TTC549 (cell line): ENCODE data around the gene ADGRF4.

Experiments used
- FAIRE-seq: peaks from 2 replicates; lab custom pipeline; 2012; peaks lifted over from hg19 to GRCh38; lab: Jason Lieb, UNC

Gene ADGRF4, protein sequence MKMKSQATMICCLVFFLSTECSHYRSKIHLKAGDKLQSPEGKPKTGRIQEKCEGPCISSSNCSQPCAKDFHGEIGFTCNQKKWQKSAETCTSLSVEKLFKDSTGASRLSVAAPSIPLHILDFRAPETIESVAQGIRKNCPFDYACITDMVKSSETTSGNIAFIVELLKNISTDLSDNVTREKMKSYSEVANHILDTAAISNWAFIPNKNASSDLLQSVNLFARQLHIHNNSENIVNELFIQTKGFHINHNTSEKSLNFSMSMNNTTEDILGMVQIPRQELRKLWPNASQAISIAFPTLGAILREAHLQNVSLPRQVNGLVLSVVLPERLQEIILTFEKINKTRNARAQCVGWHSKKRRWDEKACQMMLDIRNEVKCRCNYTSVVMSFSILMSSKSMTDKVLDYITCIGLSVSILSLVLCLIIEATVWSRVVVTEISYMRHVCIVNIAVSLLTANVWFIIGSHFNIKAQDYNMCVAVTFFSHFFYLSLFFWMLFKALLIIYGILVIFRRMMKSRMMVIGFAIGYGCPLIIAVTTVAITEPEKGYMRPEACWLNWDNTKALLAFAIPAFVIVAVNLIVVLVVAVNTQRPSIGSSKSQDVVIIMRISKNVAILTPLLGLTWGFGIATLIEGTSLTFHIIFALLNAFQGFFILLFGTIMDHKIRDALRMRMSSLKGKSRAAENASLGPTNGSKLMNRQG

DNA sequence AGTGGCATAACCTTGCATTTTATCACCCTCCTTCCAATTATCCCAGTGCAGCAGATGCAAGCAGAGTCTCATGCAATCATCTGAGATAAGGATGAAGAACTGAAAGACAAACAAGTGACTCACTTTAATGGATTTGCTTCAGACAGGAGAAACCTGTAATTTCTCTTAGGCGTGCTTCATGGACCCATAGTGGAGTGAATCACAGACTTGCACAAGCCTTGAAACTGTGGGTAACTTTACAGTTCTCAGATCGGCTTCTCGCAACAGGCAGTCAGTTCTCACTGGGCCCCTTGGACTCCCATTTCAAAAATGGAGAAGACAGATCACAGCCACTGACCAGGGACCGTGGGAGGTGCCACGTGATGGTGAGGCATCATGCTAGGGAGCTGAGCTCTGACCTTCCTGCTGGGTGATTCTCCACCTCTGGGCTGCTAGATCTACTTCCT lies at the start of gene ADGRF4:
ADGRF4 (plus strand) TSS at position 239 of the 446 bp plus-strand sequence. CDS start 8,666 bp downstream, outside the sequence.
- no peak for FAIRE-seq

DNA sequence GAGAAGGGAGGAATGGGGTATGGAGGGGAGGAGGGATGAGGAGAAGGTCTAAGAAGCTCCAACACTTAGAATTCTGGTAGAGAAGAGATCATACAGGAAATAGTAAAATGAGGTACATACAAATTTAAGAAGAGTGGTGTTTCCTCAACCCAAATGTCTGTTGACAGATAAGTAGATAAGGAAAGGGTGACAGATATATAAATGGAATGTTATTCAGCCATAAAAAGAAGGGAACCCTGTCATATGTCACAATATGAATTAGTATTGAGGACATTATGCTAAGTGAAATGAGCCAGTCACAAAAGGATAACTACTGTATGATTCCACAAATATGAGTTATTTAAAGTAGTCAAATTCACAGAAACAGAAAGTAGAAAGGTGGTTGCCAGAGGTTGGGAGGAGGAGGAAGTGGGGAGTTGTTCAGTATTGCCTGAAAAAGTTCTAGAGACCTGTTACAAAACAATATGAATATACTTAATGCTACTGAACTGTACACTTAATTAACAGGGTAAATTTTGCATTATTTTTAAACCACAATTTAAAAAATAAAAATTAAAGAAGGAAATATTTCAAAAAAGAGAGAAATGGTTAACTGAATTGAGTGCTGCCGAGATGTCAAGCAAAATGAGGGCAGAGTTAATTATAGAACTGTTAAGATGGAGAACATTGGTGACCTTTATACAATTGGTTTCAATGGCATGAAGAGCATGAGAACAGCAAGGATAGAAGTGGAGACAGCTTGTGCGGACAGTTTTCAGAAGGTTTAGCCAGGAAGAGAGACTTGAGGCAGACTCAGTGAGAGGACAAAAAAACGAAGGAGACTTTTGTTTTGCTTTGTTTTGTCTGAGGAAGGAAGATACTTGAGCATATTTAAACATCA lies 47.6 kb upstream of the ADGRF4 start:
- no peak for FAIRE-seq

DNA sequence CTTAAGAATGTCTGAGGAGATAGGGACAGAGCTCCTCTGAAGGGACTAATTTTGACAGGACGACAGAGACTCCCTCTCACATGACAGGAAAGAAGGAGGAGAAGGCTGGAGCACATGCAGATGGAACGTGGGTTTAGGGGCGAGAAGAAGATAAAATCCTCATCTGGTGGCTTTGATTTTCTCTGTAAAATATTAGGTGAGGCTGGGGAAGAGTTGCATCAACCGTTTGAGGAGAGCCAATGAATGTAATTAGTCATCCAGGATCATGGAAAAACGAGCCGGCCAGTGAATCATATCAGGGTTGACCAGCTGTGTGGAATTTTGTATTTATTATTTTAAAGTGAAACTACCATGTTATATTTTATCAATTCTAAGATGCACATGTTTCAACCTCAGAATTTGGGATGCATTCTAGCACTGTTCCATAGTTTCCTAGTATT lies 46.9 kb upstream of the ADGRF4 start:
- no peak for FAIRE-seq

DNA sequence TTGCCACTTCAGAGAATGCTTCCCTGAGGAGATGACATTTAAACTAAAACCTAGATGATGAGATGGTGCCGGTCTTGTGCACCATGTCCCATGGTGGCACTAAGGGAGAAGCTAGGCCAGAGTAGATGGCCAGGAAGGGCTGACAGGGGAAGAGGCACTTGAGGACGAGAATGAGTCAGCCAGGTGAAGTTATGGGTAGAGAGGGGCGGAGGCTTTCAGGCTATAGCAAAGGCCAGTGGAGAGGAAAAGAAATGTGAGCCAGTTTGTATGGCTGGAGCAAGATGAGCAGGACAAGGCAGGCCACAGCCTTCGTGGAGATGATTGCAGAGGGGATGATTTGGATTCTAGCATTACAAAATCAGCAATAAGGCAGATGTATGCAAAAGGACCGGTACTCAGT lies 44.7 kb upstream of the ADGRF4 start:
- no peak for FAIRE-seq

DNA sequence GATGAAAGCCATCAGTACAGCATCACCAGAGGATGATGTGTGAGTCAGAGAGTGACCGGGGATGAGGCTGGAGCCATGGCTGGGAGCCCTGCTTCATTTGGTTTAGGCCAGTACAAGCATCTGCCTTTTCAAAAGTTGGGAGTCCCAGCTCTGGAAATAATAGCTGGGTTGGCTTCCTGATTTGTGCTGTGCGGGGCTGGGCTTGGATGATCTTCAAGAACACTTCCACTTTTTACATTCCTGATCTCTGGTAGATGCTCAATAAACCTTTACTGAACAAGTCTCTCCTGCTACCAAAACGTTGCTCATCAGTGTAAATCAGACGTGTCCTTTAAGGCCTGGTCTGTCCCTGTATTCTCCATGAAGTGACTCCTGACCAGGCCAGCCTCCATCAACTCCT lies 44.1 kb upstream of the ADGRF4 start:
- no peak for FAIRE-seq

DNA sequence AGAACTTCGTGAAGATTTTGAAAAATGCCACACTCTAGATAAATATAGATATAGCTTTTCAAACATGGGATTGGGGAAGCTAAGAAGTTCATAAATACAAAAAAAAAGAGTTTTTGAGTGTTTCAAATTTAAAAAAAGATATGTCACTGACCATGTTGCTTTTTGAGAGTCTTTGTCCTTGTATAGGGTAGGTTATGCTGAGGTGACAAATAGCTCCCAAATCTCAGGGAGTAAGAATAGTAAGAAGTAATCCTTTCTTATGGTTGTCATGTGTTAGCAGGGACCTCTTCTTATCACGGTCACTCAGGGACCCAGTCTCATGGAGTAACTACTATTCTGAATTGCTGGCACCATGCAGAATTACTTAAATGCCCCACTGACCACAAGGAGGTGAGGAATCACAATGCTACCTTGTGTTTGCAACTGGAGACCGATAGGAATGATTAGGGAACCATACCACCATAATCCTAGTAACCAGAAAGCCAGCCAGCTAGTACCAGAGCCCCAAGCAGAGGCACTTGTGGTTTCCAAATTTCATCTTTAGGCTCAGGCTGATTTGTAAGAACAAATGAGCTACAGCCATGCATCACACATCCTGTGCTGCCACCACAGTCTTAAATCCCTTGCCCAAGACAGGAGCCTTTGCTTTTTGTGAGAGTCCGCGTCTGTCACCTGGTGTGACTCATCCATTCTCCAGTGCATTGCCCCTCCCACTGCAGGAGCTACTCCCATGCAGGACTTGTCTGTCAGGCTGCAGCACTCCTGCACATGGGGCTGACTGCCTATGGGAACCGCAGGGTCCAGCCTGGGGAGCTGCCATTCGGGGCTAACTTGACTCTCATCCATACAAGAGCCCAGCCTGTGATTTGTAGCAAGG lies 42.4 kb upstream of the ADGRF4 start:
- no peak for FAIRE-seq

DNA sequence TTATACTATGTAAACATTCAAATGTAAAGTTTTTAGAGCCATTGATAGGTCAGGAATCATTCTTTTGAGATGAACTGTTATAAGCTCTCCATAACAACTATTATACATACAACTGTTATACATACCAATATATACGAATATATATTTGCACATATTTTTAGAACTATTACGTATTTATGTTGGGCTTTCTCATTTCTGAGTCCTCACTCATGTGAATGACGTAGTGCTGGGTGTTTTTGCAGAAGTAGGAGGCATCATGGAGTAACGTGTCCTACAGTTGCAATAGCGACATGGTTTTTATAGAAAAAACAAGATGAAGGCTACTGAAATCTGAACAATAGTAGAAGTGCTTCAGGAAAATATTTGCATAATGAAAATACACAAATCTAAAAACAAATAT lies 36.4 kb upstream of the ADGRF4 start:
- FAIRE-seq, result no peak

DNA sequence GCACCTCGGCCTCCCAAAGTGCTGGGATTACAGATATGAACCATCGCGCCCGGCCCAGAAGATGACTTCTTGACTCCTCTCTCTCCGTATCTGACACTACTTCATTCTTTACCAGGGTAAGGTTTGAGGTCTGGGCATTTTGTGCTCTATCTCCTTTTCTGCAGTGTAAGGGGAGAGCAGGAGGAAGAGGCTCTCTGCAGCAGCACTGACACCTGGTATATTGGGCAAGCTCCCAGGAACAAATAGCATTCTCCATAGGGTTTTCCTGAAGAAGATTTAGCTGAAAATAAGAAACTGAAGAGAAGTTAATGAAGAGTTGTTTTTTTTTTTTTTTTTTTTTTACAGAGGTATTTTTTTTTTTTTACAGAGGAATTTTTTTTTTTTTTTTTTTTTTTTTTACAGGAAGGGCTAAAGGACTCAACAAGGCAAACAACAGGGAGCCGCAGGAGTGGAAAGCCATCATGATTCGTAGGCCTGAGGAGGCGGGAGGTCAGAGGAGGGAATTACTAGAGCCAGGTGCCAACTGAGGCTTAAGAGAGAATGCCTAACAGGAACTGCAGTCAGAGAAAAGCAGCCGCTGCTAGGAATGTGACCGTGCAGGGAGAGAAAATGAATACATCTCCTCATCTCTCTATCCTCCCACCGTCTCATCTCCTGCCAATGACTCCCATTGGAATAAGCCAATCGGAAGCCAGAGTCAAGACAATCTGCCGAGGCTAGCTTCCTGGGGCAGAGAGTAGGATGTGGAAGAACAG lies 34.7 kb upstream of the ADGRF4 start:
- no peak for FAIRE-seq

DNA sequence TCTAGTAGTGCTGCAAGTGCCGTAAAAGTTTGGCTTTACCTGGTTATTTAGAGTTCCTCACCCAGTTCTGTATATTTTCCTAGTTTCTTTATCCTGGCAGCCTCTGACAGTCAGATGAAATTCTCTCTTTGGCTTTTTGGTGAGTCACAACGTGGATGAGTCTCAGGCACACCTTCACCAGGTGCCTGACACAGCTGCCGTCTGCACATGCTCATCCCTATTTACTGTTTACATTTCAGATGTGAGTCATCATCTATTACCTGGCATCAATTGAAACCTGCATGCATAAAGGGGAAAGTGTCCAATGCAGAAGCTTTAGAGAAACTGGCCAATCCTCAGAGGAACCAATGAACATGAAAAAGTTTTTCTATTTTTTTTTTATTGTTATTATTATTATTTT lies 33.3 kb upstream of the ADGRF4 start:
- FAIRE-seq, result no peak

DNA sequence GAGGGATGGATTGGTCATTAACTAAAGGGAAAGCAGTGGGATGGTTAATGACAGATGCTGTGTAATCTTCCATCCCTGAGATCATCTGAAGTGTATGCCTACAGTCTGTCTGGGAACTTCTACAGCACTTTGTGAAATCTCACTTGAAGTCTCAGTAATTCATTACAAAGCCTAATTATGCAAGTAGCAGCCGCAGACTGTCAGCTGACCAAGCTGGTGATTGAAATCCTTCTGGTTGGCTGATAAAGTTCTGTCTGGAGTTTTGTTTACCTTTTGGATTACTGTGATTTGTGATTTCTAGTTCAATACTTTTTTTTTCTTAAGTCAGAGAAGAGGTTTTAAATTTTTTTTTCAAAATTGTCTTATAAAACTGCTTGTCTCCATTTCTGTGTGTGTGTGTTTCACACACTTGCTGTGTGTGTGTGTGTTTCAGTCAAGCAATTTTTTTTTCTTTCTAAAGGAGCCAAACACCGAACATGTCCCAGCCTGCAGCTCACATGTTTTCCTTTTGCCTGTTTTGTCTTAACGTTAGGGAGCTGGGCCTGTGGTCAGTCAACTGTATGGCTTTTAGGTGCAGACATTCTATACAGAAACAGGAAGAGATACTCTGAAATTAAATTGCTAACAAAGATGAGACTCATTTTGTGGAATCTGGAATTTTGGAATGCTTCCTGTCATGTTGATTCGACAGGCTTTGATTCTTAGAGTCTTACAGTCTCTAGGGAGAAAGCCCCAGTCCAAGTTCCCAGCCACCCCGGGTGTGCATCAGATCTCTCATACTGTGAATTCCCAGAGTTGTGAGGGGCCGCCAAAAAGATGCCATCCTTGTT lies 28.5 kb upstream of the ADGRF4 start:
- no peak for FAIRE-seq

DNA sequence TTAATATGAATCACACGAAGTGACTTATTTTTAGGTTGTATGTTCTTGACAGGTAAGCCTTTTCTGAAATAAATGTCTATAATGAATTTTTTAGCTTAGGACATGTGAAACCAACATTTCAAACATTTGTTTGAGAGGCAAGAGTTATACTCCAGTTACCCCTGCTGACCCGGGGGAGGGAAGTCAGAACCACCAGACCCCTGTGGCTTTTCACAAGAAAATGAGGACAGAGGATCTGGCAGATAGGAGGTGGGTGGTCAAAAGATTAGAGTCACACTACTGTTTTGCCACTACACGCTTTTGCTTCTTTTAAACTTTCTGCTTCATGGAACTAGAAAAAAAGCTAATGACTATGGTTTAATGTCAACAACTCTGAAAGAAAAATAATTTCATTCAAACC lies 27.5 kb upstream of the ADGRF4 start:
- no peak for FAIRE-seq

DNA sequence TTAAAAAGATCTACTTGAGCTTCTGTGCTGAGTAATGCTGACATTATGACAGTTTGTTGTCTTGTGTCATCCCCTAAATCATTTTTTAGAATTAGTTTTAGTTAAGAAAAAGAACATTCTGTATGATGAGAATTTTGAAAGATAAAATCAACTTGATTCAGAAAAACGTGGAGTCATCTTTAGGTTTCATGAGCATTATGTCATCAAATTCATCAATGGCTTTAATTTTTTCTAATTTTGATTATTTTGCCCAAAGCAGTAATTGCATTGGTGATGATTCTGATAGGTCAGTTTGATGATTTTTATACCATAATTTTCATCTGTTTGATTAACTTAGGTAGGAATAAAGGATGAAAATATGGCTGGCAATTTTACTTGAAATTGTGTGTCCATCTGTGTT lies 26.6 kb upstream of the ADGRF4 start:
- no peak for FAIRE-seq

DNA sequence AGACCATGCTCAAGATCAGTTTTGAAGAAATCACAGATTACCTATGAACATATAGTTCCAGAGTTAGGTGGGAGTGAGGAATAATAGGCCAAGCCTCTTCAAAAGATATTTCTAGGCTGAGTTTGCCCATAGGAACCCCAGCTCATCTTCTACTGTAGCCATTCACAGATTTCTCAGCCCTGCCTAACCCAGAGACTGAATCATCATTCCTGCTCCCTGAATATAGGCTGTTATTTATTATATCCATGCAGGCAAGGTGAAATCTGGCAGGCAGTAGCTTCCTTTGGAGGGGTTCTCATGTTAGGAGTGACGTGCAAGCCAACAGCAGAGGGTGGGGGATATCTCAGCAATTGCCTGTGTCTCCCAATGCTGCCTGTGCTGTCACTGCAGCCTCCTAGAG lies 25.6 kb upstream of the ADGRF4 start:
- no peak for FAIRE-seq

DNA sequence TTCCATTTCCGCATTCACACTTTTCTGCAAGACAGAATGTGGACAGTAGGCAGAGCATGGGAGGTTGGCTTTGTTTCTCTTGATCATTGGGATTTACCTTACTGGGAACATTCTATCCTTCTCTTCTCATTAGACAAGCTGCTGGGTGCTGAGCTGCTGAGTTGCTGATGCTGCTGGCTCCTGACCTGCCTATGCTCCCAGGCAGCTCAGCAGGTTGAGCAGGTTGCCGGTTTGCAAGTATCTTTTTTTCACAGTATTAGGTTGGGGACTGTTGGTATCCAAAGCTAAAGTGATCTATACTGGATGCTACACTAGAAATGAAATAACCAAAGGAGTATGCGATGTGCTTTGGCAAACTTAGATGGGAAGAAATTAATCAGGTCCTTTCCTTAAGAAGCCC lies 23.7 kb upstream of the ADGRF4 start:
- FAIRE-seq, result no peak

DNA sequence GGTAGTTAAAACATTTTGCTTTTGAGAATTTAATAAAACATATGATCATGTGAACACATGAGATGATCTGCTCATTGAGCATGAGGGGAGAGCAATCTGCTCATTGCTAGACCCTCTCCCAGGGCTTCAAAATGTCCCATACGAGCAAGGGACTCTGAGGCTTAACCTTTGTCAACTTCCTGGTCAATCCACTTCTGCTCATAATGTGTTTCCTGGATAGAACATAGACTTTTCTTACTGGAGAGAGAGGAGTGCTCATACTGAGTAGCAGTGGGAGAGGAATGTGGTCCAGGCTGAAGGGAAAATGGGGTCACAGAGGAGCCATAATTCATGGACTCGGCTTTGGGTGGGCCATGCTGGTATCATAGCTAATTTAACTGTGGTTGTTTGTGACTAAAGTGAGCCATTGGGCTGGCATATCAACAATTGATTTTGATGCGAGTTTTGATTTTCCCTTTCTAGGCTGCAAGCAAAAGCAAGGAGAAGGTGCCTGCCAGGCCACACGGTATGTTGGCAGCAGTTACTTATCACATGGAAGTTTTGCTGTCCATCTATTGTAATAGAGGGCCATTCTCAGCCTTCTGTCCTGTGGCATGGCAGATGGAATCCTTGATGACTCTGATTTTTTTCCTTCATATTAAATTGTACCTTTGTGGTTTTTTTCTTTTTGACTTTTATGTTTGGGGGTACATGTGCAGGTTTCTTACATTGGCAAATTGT lies 20.8 kb upstream of the ADGRF4 start:
- no peak for FAIRE-seq

DNA sequence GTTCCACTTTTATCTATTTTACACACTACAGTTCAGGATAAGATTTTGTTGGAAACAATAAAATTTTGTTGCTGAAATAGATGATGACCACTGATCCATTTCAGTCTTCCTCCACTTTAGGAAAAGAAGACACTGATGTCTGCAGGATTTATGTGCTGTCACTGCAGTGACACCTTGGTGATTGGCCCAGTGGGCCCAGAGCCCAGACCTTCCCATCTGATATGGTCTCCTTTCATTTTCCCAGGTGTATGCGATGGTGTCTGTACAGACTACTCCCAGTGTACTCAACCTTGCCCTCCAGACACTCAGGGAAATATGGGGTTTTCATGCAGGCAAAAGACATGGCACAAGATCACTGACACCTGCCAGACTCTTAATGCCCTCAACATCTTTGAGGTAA lies 19.6 kb upstream of the ADGRF4 start:
- no peak for FAIRE-seq

DNA sequence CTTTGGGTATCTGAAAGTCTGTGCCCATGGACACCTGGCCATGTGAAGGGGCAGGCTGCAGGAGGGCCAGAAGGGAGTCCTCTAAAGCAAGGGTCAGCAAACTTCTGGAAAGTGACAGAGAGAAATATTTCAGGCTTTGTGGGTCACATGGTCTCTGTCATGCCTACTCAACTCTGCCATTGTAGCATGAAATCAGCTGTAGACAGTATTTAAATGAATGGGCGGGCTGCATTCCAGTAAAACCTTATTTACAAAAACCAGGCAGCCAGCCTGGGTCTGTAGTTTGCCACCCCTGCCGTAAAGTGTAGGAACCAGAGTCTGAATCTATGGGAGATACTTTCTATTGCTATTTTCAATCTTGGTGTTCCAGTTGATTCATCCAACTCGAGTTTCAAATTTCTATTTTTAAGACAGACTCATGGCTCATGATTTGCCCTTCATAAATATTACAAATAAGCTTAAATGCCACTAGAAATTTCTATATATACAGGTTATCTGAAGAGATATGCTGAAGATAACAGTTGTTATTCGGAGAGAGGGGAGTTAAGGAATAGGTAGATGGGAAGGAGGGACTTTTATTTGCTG lies 19.0 kb upstream of the ADGRF4 start:
- no peak for FAIRE-seq

DNA sequence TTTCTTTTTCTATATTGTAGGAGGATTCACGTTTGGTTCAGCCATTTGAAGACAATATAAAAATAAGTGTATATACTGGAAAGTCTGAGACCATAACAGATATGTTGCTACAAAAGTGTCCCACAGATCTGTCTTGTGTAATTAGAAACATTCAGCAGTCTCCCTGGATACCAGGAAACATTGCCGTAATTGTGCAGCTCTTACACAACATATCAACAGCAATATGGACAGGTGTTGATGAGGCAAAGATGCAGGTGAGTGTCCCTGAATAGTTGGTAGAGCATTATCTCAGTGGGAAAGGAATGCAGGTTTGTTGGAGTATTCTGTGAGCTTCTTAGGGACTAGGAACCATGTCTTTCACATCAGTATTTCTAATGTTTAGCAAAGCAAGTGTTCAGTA lies 18.3 kb upstream of the ADGRF4 start:
- FAIRE-seq, result no peak

DNA sequence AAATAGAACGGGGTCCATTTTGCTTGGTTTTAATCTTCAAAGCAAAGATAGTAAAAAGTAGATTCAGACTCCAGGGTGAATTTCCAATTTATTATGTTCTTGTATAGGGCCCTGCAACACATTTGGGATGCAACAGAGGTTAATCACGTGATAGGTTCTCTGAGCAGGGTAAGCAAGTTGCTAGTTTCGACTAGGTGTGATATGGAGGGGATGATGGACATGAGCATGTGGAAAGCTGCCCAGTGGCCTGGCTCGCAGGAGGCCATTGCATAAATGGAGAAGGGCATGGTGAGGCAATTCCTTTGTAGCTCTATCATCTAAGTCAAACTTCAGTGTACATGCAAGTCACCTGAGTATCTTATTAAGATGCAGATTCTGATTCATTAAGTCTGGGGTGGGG lies 17.7 kb upstream of the ADGRF4 start:
- no peak for FAIRE-seq
